Neuronal stem cell (in vitro differentiated cells): ENCODE results near the gene ELMO2.

ENCODE experiments used
- DNase-seq: peaks from one replicate; pipeline ENCODE4 v3.0.0-alpha.2; 2013; ENCODE audit warnings: low spot score
- H2AFZ ChIP-seq: one replicate; pipeline ENCODE4 v1.6.1; 2013; ENCODE audit warnings: mild to moderate bottlenecking, low read length, inconsistent platforms
- H2AK5ac ChIP-seq: 2 replicates; pipeline ENCODE4 v1.6.1; 2013; ENCODE audit warnings: low read depth, mild to moderate bottlenecking, inconsistent platforms, low read length, moderate library complexity, mixed read lengths
- H2BK120ac ChIP-seq: 2 replicates; pipeline ENCODE4 v1.6.1; 2013; ENCODE audit warnings: low read depth, mild to moderate bottlenecking, inconsistent platforms, low read length, moderate library complexity, mixed read lengths
- H2BK12ac ChIP-seq: one replicate; pipeline ENCODE4 v1.6.1; 2013; ENCODE audit warnings: low read length, inconsistent platforms
- H2BK15ac ChIP-seq: 2 replicates; pipeline ENCODE4 v1.6.1; 2013; ENCODE audit warnings: mild to moderate bottlenecking, low read length, inconsistent platforms, mixed read lengths
- H2BK5ac ChIP-seq: one replicate; pipeline ENCODE4 v1.6.1; 2013; ENCODE audit warnings: inconsistent platforms, mild to moderate bottlenecking, low read length, moderate library complexity
- H3K14ac ChIP-seq: one replicate; pipeline ENCODE4 v1.6.1; 2013; ENCODE audit warnings: low read length, inconsistent platforms
- H3K18ac ChIP-seq: 2 replicates; pipeline ENCODE4 v1.6.1; 2013; ENCODE audit warnings: low read length, inconsistent platforms
- H3K23ac ChIP-seq: 2 replicates; pipeline ENCODE4 v1.6.1; 2013; ENCODE audit warnings: low read depth, mild to moderate bottlenecking, mixed read lengths, low read length, inconsistent platforms; ENCODE audit not compliant: poor library complexity
- H3K27ac ChIP-seq: replicated peaks from 3 replicates; pipeline ENCODE4 v1.5.1; 2013; ENCODE audit warnings: low read length, inconsistent platforms
- H3K27me3 ChIP-seq, 3 experiments: 2 replicates each; pipeline ENCODE4 v1.6.1; 2013; ENCODE audit warnings: low read length in 3 of 3, mild to moderate bottlenecking in 2 of 3, inconsistent platforms in 1 of 3, low read depth in 1 of 3, mixed read lengths in 1 of 3, moderate library complexity in 1 of 3; ENCODE audit not compliant: control insufficient read depth in 3 of 3, insufficient read depth in 3 of 3
- H3K36me3 ChIP-seq, 2 donors: replicated peaks in 1 of 2; 2 replicates each; pipeline ENCODE4 v1.6.1; 2013; ENCODE audit warnings: low read length in 2 of 2; ENCODE audit not compliant: control insufficient read depth in 2 of 2, insufficient read depth in 2 of 2
- H3K4ac ChIP-seq: 2 replicates; pipeline ENCODE4 v1.6.1; 2013; ENCODE audit warnings: inconsistent platforms, mild to moderate bottlenecking, low read length, moderate library complexity
- H3K4me1 ChIP-seq, 2 donors: 1 replicate in 1 of 2; 2 replicates in 1 of 2; pipeline ENCODE4 v1.6.1; 2013; ENCODE audit warnings: low read length in 2 of 2, low read depth in 1 of 2; ENCODE audit not compliant: control insufficient read depth in 2 of 2, insufficient read depth in 1 of 2
- H3K4me2 ChIP-seq: one replicate; pipeline ENCODE4 v1.6.1; 2013; ENCODE audit warnings: mild to moderate bottlenecking, low read length, inconsistent platforms; ENCODE audit not compliant: insufficient read depth, poor library complexity, severe bottlenecking
- H3K4me3 ChIP-seq, 2 donors: 2 replicates each; pipeline ENCODE4 v1.5.1; 2013; ENCODE audit warnings: low read length in 2 of 2, mild to moderate bottlenecking in 2 of 2, inconsistent platforms in 1 of 2, moderate library complexity in 1 of 2
- H3K79me1 ChIP-seq: one replicate; pipeline ENCODE4 v1.6.1; 2013; ENCODE audit warnings: low read depth, mild to moderate bottlenecking, inconsistent platforms, low read length, moderate library complexity
- H3K9ac ChIP-seq: one replicate; pipeline ENCODE4 v1.6.1; 2013; ENCODE audit warnings: mild to moderate bottlenecking, low read depth, low read length, inconsistent platforms; ENCODE audit not compliant: poor library complexity
- H3K9me3 ChIP-seq, 2 donors: replicated peaks in 1 of 2; 2 replicates each; pipeline versions ENCODE3 to v1.6.1; 2013; ENCODE audit warnings: low read length in 2 of 2, mild to moderate bottlenecking in 2 of 2, inconsistent platforms in 1 of 2, low read depth in 1 of 2, mixed read lengths in 1 of 2, moderate library complexity in 1 of 2; ENCODE audit not compliant: control insufficient read depth in 2 of 2, insufficient read depth in 1 of 2
- H4K8ac ChIP-seq: one replicate; pipeline ENCODE4 v1.6.1; 2013; ENCODE audit warnings: low read depth, mild to moderate bottlenecking, inconsistent platforms, low read length, moderate library complexity
- H4K91ac ChIP-seq: one replicate; pipeline ENCODE4 v1.6.1; 2013; ENCODE audit warnings: low read length, low read depth, mild to moderate bottlenecking, inconsistent platforms; ENCODE audit not compliant: poor library complexity
- WGBS, 2 donors: extraction: QIAGEN DNeasy Blood & Tissue Kit; methylation state at CpG; one replicate each; pipeline ENCODE4 v1.1.7; 2013; ENCODE audit warnings: missing lambda C conversion rate in 2 of 2, mixed read lengths in 1 of 2; ENCODE audit not compliant: insufficient read length in 2 of 2, insufficient replicate concordance in 1 of 2; ENCODE audit errors: extremely low coverage in 2 of 2; 5-methylcytosine and 5-hydroxymethylcytosine counted together

Gene ELMO2

GRCh38 chr20:46349742-46350056 is 56.7 kb downstream of the ELMO2 start:
- H3K9ac ChIP-seq: no peak overlapping the region

GRCh38 chr20:46349035-46349741 is 57.2 kb downstream of the ELMO2 start:
- H3K23ac ChIP-seq: no peak overlapping the region
- no peak overlapping the region for H3K4ac ChIP-seq
- H2BK12ac ChIP-seq: no peak overlapping the region
- peaks cover 33 to 41% of the 10 kb centered on the region in 2 donors for H3K4me1 ChIP-seq
- H3K36me3 ChIP-seq: peaks cover 0 to 12% of the 10 kb centered on the region in 2 donors
- H3K14ac ChIP-seq: no peak overlapping the region
- no peak overlapping the region for H3K9ac ChIP-seq
- H2BK15ac ChIP-seq: no peak overlapping the region
- H2AK5ac ChIP-seq: no peak overlapping the region
- no peak overlapping the region for H2AFZ ChIP-seq
- H4K91ac ChIP-seq: no peak overlapping the region
- no peaks in the 10 kb centered on the region for H3K79me1 ChIP-seq
- H3K9me3 ChIP-seq: no peaks in the 10 kb centered on the region
- WGBS, 2 donors: no CpG with 5 or more reads among the region's 12 CpGs
- DNase-seq: peak; percentile 72
- peak overlapping the region; percentile 33 for H3K18ac ChIP-seq
- H3K4me2 ChIP-seq: no peak overlapping the region
- no peak overlapping the region for H3K4me3 ChIP-seq
- no peak overlapping the region for H2BK120ac ChIP-seq
- H4K8ac ChIP-seq: no peak overlapping the region
- no peak overlapping the region for H2BK5ac ChIP-seq
- peak overlapping the region; percentile 90 for H3K27ac ChIP-seq
- H3K27me3 ChIP-seq: no peaks in the 10 kb centered on the region

More at GRCh38 chr20:46349742-46350056, 56.7 kb downstream of the ELMO2 start:
- no peaks in the 10 kb centered on the region for H3K9me3 ChIP-seq
- no peak overlapping the region for H3K4me3 ChIP-seq
- peaks cover 33 to 41% of the 10 kb centered on the region in 2 donors for H3K4me1 ChIP-seq
- DNase-seq: no peak
- H3K79me1 ChIP-seq: no peaks in the 10 kb centered on the region
- H2BK5ac ChIP-seq: no peak overlapping the region
- H2AK5ac ChIP-seq: no peak overlapping the region
- peak overlapping the region; percentile 39 for H3K14ac ChIP-seq
- WGBS, 2 donors: no CpG with 5 or more reads among the region's 4 CpGs
- H2BK120ac ChIP-seq: peak overlapping the region; percentile 68
- H3K4me2 ChIP-seq: no peak overlapping the region
- peak overlapping the region; percentile 77 for H2BK12ac ChIP-seq
- H3K23ac ChIP-seq: no peak overlapping the region
- no peaks in the 10 kb centered on the region for H3K27me3 ChIP-seq
- no peak overlapping the region for H4K91ac ChIP-seq
- H3K36me3 ChIP-seq: peaks cover 1 to 17% of the 10 kb centered on the region in 2 donors
- no peak overlapping the region for H2BK15ac ChIP-seq
- peak overlapping the region; percentile 69 for H2AFZ ChIP-seq
- H3K27ac ChIP-seq: peak overlapping the region; percentile 90
- no peak overlapping the region for H3K4ac ChIP-seq
- H4K8ac ChIP-seq: no peak overlapping the region
- peak overlapping the region; percentile 95 for H3K18ac ChIP-seq

- Histone ChIP-seq H2BK12ac (no peak overlapping the region), H2BK15ac (no peak overlapping the region), H4K91ac (no peak overlapping the region), H2AFZ (no peak overlapping the region), H3K27me3 (no peaks in the 10 kb centered on the region), H3K36me3 (peaks cover 0 to 2% of the 10 kb centered on the region in 2 donors), H3K4me3 (no peak overlapping the region), H3K4me1 (peaks cover 37 to 48% of the 10 kb centered on the region in 2 donors), H3K79me1 (no peaks in the 10 kb centered on the region), H3K9me3 (no peaks in the 10 kb centered on the region), H3K23ac (peak overlapping the region; percentile 12), H4K8ac (no peak overlapping the region), H3K4ac (no peak overlapping the region), H3K9ac (peak overlapping the region; percentile 34), H2AK5ac (peak overlapping the region; percentile 28), H3K18ac (peak overlapping the region; percentile 63), H2BK120ac (no peak overlapping the region), H3K4me2 (no peak overlapping the region), H2BK5ac (no peak overlapping the region), H3K27ac (no peak overlapping the region), H3K14ac (no peak overlapping the region)
- WGBS, 2 donors: no CpG with 5 or more reads among the region's 25 CpGs
- DNase-seq: peak; percentile 48
Observed at GRCh38 chr20:46347841-46348803, 58.3 kb downstream of the ELMO2 start.

- Histone ChIP-seq H2BK12ac (no peak overlapping the region), H3K4me3 (no peak overlapping the region), H2BK5ac (no peak overlapping the region), H3K23ac (no peak overlapping the region), H4K8ac (no peak overlapping the region), H3K9ac (no peak overlapping the region), H3K14ac (no peak overlapping the region), H2AK5ac (no peak overlapping the region), H3K4me2 (no peak overlapping the region), H2AFZ (no peak overlapping the region), H3K4ac (no peak overlapping the region), H3K36me3 (peaks cover 0 to 2% of the 10 kb centered on the region in 2 donors), H3K4me1 (peaks cover 45 to 60% of the 10 kb centered on the region in 2 donors), H3K27ac (no peak overlapping the region), H4K91ac (no peak overlapping the region), H3K18ac (no peak overlapping the region), H3K79me1 (no peaks in the 10 kb centered on the region), H3K9me3 (no peaks in the 10 kb centered on the region), H3K27me3 (no peaks in the 10 kb centered on the region), H2BK120ac (no peak overlapping the region), H2BK15ac (no peak overlapping the region)
- DNase-seq: no peak
- WGBS, 2 donors: no CpG with 5 or more reads among the region's 8 CpGs
Observed at GRCh38 chr20:46346770-46347169, 59.6 kb downstream of the ELMO2 start.
